ENCODE data around the gene FRMD8. TPM values are rescaled to one million over a fixed set of nuclear protein-coding genes. Genes with fewer than 3 reads are reported as not detected.

The FRMD8 gene
- total RNA-seq, 1 experiment from 2014 or later = 68.3 TPM

DNA sequence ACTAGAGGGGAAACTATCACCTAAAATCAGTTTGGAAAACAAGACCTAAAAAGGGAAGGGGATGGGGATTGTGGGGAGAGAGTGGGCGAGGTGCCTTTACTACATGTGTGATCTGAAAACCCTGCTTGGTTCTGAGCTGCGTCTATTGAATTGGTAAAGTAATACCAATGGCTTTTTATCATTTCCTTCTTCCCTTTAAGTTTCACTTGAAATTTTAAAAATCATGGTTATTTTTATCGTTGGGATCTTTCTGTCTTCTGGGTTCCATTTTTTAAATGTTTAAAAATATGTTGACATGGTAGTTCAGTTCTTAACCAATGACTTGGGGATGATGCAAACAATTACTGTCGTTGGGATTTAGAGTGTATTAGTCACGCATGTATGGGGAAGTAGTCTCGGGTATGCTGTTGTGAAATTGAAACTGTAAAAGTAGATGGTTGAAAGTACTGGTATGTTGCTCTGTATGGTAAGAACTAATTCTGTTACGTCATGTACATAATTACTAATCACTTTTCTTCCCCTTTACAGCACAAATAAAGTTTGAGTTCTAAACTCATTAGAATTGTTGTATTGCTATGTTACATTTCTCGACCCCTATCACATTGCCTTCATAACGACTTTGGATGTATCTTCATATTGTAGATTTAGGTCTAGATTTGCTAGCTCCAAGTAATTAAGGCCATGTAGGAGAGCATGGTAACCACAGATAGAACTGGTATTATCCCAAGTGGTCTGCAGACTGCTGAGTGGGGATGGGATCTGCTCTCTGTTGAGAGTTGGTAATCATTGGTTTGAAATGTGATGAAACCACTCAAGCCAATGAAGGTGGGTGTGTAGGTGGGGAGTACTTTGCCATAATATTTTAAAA, 39.8 kb downstream of the FRMD8 start:
- intact Hi-C loops (cut with micrococcal nuclease) = no loop called here
- TF ChIP-seq EZH2 (IDR thresholded peaks at IDR 0.05; ENCODE audit: low read length, unreplicated experiment) (no peak), EZH2phosphoT487 (IDR thresholded peaks at IDR 0.05; ENCODE audit: borderline replicate concordance, low read length) (no peak)
- TF ChIP-seq, protein P1, sequence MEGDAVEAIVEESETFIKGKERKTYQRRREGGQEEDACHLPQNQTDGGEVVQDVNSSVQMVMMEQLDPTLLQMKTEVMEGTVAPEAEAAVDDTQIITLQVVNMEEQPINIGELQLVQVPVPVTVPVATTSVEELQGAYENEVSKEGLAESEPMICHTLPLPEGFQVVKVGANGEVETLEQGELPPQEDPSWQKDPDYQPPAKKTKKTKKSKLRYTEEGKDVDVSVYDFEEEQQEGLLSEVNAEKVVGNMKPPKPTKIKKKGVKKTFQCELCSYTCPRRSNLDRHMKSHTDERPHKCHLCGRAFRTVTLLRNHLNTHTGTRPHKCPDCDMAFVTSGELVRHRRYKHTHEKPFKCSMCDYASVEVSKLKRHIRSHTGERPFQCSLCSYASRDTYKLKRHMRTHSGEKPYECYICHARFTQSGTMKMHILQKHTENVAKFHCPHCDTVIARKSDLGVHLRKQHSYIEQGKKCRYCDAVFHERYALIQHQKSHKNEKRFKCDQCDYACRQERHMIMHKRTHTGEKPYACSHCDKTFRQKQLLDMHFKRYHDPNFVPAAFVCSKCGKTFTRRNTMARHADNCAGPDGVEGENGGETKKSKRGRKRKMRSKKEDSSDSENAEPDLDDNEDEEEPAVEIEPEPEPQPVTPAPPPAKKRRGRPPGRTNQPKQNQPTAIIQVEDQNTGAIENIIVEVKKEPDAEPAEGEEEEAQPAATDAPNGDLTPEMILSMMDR (conservative IDR thresholded peaks at IDR 0.05; ENCODE audit: low read depth, low read length) = no peak
- POLR2A ChIA-PET (ENCODE audit: unreplicated experiment) = no interaction called here
- peak; percentile 89 for DNase-seq
- Histone ChIP-seq H3K36me3 (ENCODE audit: low read depth, low read length) (peaks cover 37% of the 10 kb centered on the region), H2AFZ (ENCODE audit: low read length) (no peak overlapping the region), H3K27ac (ENCODE audit: low read length) (peak overlapping the region; percentile 99), H3K9me2 (replicated peaks; ENCODE audit: low read length) (no peaks in the 10 kb centered on the region), H3K9ac (ENCODE audit: low read length) (peak overlapping the region; percentile 97), H4K20me1 (ENCODE audit: low read length) (peaks cover 79% of the 10 kb centered on the region), H3F3A (ENCODE audit: low read length, unreplicated experiment) (peaks cover 75% of the 10 kb centered on the region), H3K4me2 (ENCODE audit: low read length) (peak overlapping the region; percentile 97), H3K4me1 (ENCODE audit: insufficient read depth, low read length) (peaks cover 30% of the 10 kb centered on the region), H3K79me2 (ENCODE audit: low read length) (peaks cover 96% of the 10 kb centered on the region), H3K27me3 (ENCODE audit: low read length) (no peaks in the 10 kb centered on the region), H3K9me3 (ENCODE audit: low read length) (no peaks in the 10 kb centered on the region), H3K4me3 (ENCODE audit: low read length) (peak overlapping the region; percentile 93)
- CTCF ChIA-PET = no interaction called here
- no peak for ATAC-seq
- no TSS peak for BruUV-seq (replicated peaks)

DNA sequence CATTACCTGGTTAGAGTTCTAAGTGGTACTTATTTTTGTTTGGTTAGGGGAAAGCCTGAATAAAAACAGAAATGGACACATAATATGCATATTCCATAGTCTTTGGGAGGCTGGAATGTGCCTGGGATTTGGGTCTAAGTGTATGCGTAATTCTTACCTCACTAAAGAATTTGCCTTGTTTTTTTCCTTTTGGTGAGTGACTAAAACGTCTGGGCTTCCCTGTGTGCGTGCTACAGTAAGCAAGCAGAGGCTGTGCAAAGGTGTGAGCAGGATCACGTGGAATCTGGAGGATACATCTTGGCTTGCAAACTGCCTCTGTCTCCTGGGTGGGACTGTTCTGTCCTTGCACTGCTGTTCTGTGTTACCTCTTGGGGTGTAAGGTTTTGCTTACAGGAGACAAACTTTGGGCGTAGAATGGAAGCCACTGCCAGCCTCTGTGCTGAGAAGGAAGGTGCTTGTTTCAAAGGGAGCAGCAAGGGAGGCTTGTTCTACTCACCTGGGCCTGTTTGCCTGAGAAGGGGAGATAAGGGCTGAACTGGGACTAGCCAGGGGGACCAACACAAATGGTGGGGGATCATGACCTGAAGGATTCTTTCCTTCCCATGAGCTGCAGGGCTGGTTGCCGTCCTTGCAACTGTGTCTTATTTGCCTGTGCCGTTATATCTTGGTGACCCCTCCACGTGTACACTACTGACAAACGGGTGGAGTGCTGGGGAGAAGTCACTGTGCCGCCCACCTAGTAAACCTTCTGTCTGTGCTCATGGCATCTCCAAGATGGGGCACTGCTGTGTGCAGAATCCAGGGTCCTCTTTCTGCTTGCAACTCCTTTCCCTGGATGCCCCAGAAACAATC, 40.6 kb downstream of the FRMD8 start:
- intact Hi-C loops (cut with micrococcal nuclease) = no loop called here
- peak; percentile 57 for DNase-seq
- Histone ChIP-seq H3K4me1 (ENCODE audit: insufficient read depth, low read length) (peaks cover 22% of the 10 kb centered on the region), H3K27ac (ENCODE audit: low read length) (peak overlapping the region; percentile 99), H3F3A (ENCODE audit: low read length, unreplicated experiment) (peaks cover 82% of the 10 kb centered on the region), H4K20me1 (ENCODE audit: low read length) (peaks cover 81% of the 10 kb centered on the region), H3K4me3 (ENCODE audit: low read length) (peak overlapping the region; percentile 93), H3K9me2 (replicated peaks; ENCODE audit: low read length) (no peaks in the 10 kb centered on the region), H3K4me2 (ENCODE audit: low read length) (peak overlapping the region; percentile 97), H2AFZ (ENCODE audit: low read length) (no peak overlapping the region), H3K9me3 (ENCODE audit: low read length) (no peaks in the 10 kb centered on the region), H3K79me2 (ENCODE audit: low read length) (peaks cover 97% of the 10 kb centered on the region), H3K27me3 (ENCODE audit: low read length) (no peaks in the 10 kb centered on the region), H3K36me3 (ENCODE audit: low read depth, low read length) (peaks cover 37% of the 10 kb centered on the region), H3K9ac (ENCODE audit: low read length) (peak overlapping the region; percentile 97)
- TF ChIP-seq, protein P1 (conservative IDR thresholded peaks at IDR 0.05; ENCODE audit: low read depth, low read length) = no peak
- TF ChIP-seq EZH2phosphoT487 (IDR thresholded peaks at IDR 0.05; ENCODE audit: borderline replicate concordance, low read length) = no peak
- TF ChIP-seq EZH2 (IDR thresholded peaks at IDR 0.05; ENCODE audit: low read length, unreplicated experiment) = no peak
- POLR2A ChIA-PET (ENCODE audit: unreplicated experiment) = no interaction called here
- CTCF ChIA-PET = no interaction called here
- peak; percentile 4 for ATAC-seq
- no TSS peak for BruUV-seq (replicated peaks)
